HCT116 (cell line): ENCODE measurements around the gene GPR176. TPM values are rescaled to one million over a fixed set of nuclear protein-coding genes. Genes with fewer than 3 reads are reported as not detected.

Experiments
- ATAC-seq: fragments of 200-7000 bp; cut with Tn5 transposase; 2 replicates; pipeline ENCODE4 v1.9.1; 2020; ENCODE audit warnings: mild to moderate bottlenecking, moderate library complexity
- BruUV-seq: library from RNA; stranded (reverse); fragments of 400-500 nt; replicated peaks from 2 replicates; lab custom pipeline; 2021; lab: Mats Ljungman, UMichigan
- CTCF ChIA-PET: fragments of 300-600 bp; sonication (Branson Sonifier 250); formaldehyde crosslinking; loops from one replicate; lab custom pipeline; 2021; ENCODE audit warnings: antibody characterized with exemption; lab: Charles Lee
- POLR2A ChIA-PET: fragments of 300-600, 350-600 bp; sonication (Branson Sonifier 250); formaldehyde crosslinking; loops from one replicate; lab custom pipeline; 2021; ENCODE audit warnings: antibody characterized with exemption; lab: Charles Lee
- RAD21 ChIA-PET, 2 experiments: fragments of 300-600 bp; sonication (Branson Sonifier 250); formaldehyde crosslinking; loops; one replicate each; lab custom pipeline; 2023; ENCODE audit warnings: low total read pairs in 2 of 2; ENCODE audit not compliant: uncharacterized antibody in 2 of 2, unreplicated experiment in 2 of 2, low non-redundant PET in 1 of 2; lab: Charles Lee
- DNase-seq: peaks from one replicate; pipeline ENCODE4 v3.0.0-alpha.2; 2010; ENCODE audit warnings: low read depth, low spot score
- H2AFZ ChIP-seq: fragments of 200-600 bp; shearing (Covaris generic), sonication (generic); 2 replicates; pipeline ENCODE4 v1.6.1; 2017; ENCODE audit warnings: low read depth, mixed run types, mixed read lengths, antibody characterized with exemption, low read length; ENCODE audit not compliant: poor library complexity, severe bottlenecking
- H3K27ac ChIP-seq: 2 replicates; pipeline ENCODE4 v1.5.1; 2012; ENCODE audit warnings: low read depth, low read length
- H3K27me3 ChIP-seq: fragments of 200-600 bp; sonication (generic); 2 replicates; pipeline ENCODE4 v1.6.1; 2016; ENCODE audit warnings: mixed run types, low read length, mixed read lengths; ENCODE audit not compliant: insufficient read depth
- H3K36me3 ChIP-seq, 2 experiments: fragments of 200-500 bp in 1 of 2; fragments of 200-600 bp in 1 of 2; sonication (Bioruptor generic) in 1 of 2; sonication (generic) in 1 of 2; 2 replicates each; pipeline versions ENCODE4 v1.5.1 to v1.6.1; 2014 to 2016; ENCODE audit warnings: low read length in 2 of 2, inconsistent platforms in 1 of 2, mixed read lengths in 1 of 2, mixed run types in 1 of 2; ENCODE audit not compliant: insufficient read depth in 2 of 2, control insufficient read depth in 1 of 2
- H3K4me1 ChIP-seq, 2 experiments: fragments of 200-600 bp in 1 of 2; sonication (generic) in 1 of 2; 2 replicates each; pipeline versions ENCODE4 v1.5.1 to v1.6.1; 2012 to 2017; ENCODE audit warnings: low read length in 2 of 2, inconsistent platforms in 1 of 2, mild to moderate bottlenecking in 1 of 2, mixed read lengths in 1 of 2, mixed run types in 1 of 2, moderate library complexity in 1 of 2; ENCODE audit not compliant: insufficient read depth in 2 of 2, control insufficient read depth in 1 of 2
- H3K4me2 ChIP-seq: fragments of 200-600 bp; sonication (generic); 2 replicates; pipeline ENCODE4 v1.6.1; 2017; ENCODE audit warnings: mixed run types, low read length, mixed read lengths
- H3K4me3 ChIP-seq, 2 experiments: fragments of 200-600 bp in 1 of 2; sonication (generic) in 1 of 2; replicated peaks in 1 of 2; 2 replicates each; pipeline ENCODE4 v1.5.1; 2011 to 2016; ENCODE audit warnings: low read length in 2 of 2, control low read depth in 1 of 2, low read depth in 1 of 2, mild to moderate bottlenecking in 1 of 2, mixed read lengths in 1 of 2, mixed run types in 1 of 2
- H3K79me2 ChIP-seq: fragments of 200-600 bp; sonication (generic); 2 replicates; pipeline ENCODE4 v1.6.1; 2017; ENCODE audit warnings: mild to moderate bottlenecking, mixed run types, low read length, moderate library complexity, mixed read lengths; ENCODE audit not compliant: insufficient read depth
- H3K9ac ChIP-seq: fragments of 200-600 bp; sonication (generic); 2 replicates; pipeline ENCODE4 v1.6.1; 2016; ENCODE audit warnings: low read length, mixed read lengths
- H3K9me2 ChIP-seq: fragments of 200-600 bp; sonication (generic), shearing (Covaris generic); 2 replicates; pipeline ENCODE4 v1.6.1; 2017; ENCODE audit warnings: mixed run types, mild to moderate bottlenecking, moderate library complexity; ENCODE audit not compliant: insufficient read depth
- H3K9me3 ChIP-seq, 2 experiments: fragments of 200-500 bp in 1 of 2; fragments of 200-600 bp in 1 of 2; sonication (Bioruptor generic) in 1 of 2; sonication (generic) in 1 of 2; 2 replicates each; pipeline ENCODE4 v1.6.1; 2014 to 2017; ENCODE audit warnings: low read length in 2 of 2, mixed read lengths in 2 of 2, inconsistent platforms in 1 of 2, low read depth in 1 of 2, mild to moderate bottlenecking in 1 of 2, mixed run types in 1 of 2, moderate library complexity in 1 of 2; ENCODE audit not compliant: control insufficient read depth in 1 of 2, insufficient read depth in 1 of 2
- H4K20me1 ChIP-seq: fragments of 200-600 bp; sonication (generic), shearing (Covaris generic); 2 replicates; pipeline ENCODE4 v1.6.1; 2017; ENCODE audit warnings: mixed run types, mild to moderate bottlenecking, moderate library complexity; ENCODE audit not compliant: insufficient read depth
- CEBPB ChIP-seq: IDR thresholded peaks from 2 replicates; pipeline ENCODE4 v1.6.1; 2012; ENCODE audit warnings: low read depth
- EGR1 ChIP-seq: IDR thresholded peaks from 2 replicates; pipeline ENCODE4 v1.6.1; 2012; ENCODE audit warnings: low read depth
- ELF1 ChIP-seq: IDR thresholded peaks from 2 replicates; pipeline ENCODE4 v1.6.1; 2012; ENCODE audit warnings: low read depth, borderline replicate concordance
- EZH2 ChIP-seq: fragments of 200-600 bp; sonication (generic); IDR thresholded peaks from 2 replicates; pipeline ENCODE4 v1.6.1; 2017; ENCODE audit warnings: antibody characterized with exemption, mixed run types
- EZH2phosphoT487 ChIP-seq: fragments of 200-600 bp; IDR thresholded peaks from 2 replicates; pipeline ENCODE4 v1.6.1; 2018; ENCODE audit warnings: antibody characterized with exemption, borderline replicate concordance
- FOSL1 ChIP-seq: IDR thresholded peaks from 2 replicates; pipeline ENCODE4 v1.6.1; 2012; ENCODE audit warnings: low read depth
- JUND ChIP-seq: IDR thresholded peaks from 2 replicates; pipeline ENCODE4 v1.6.1; 2012
- POLR2A ChIP-seq: IDR thresholded peaks from 2 replicates; pipeline ENCODE4 v1.7.0; 2011; ENCODE audit warnings: borderline replicate concordance; ENCODE audit not compliant: insufficient read depth, insufficient read length; ENCODE audit errors: extremely low read depth
- POLR2AphosphoS5 ChIP-seq: IDR thresholded peaks from 2 replicates; pipeline ENCODE4 v1.6.1; 2011; ENCODE audit warnings: mild to moderate bottlenecking, low read depth, low read length, moderate library complexity
- RAD21 ChIP-seq: IDR thresholded peaks from 2 replicates; pipeline ENCODE4 v1.6.1; 2012; ENCODE audit warnings: low read depth, mild to moderate bottlenecking
- SIN3A ChIP-seq: IDR thresholded peaks from 2 replicates; pipeline ENCODE4 v1.6.1; 2012; ENCODE audit warnings: low read depth
- SP1 ChIP-seq: IDR thresholded peaks from 2 replicates; pipeline ENCODE4 v1.6.1; 2012; ENCODE audit warnings: low read depth
- SRF ChIP-seq: IDR thresholded peaks from 2 replicates; pipeline ENCODE4 v1.6.1; 2012; ENCODE audit warnings: low read depth
- TCF7L2 ChIP-seq: IDR thresholded peaks from 2 replicates; pipeline ENCODE4 v1.7.0; 2011; ENCODE audit warnings: borderline replicate concordance, inconsistent platforms; ENCODE audit not compliant: insufficient read depth, insufficient read length; ENCODE audit errors: extremely low read depth
- YY1 ChIP-seq: IDR thresholded peaks from 2 replicates; pipeline ENCODE4 v1.6.1; 2011; ENCODE audit warnings: low read length, low read depth, moderate library complexity, mild to moderate bottlenecking; ENCODE audit not compliant: insufficient replicate concordance; ENCODE audit errors: extremely low read depth
- ZNF274 ChIP-seq: fragments of 200-500 bp; sonication (Bioruptor generic); IDR thresholded peaks from 2 replicates; pipeline ENCODE4 v1.6.1; 2014; ENCODE audit warnings: mild to moderate bottlenecking, low read depth, low read length, inconsistent platforms
- intact Hi-C: fragments of 100-400 bp; cut with micrococcal nuclease; formaldehyde crosslinking; loops from 2 replicates; pipeline ENCODE4 v1.10.0; 2022
- total RNA-seq: library from RNA; stranded (reverse); gene quantifications from one replicate; pipeline ENCODE4 v1.2.1, GENCODE V29; 2021; ENCODE audit not compliant: unreplicated experiment
- TF ChIP-seq, protein P1 (sequence below): IDR thresholded peaks from 2 replicates; pipeline ENCODE4 v1.6.1; 2012
- TF ChIP-seq, protein P2 (sequence below), 3 experiments: fragments of 200-600 bp in 1 of 3; sonication (generic) in 1 of 3; IDR thresholded peaks in 2 of 3; conservative IDR thresholded peaks in 1 of 3; 2 replicates each; pipeline ENCODE4 v1.5.1; 2012 to 2017; ENCODE audit warnings: low read depth in 2 of 3, low read length in 2 of 3, antibody characterized with exemption in 1 of 3, borderline replicate concordance in 1 of 3, control low read depth in 1 of 3, mild to moderate bottlenecking in 1 of 3, mixed read lengths in 1 of 3, mixed run types in 1 of 3, moderate library complexity in 1 of 3; ENCODE audit not compliant: insufficient read depth in 1 of 3

GPR176 gene
- total RNA-seq, 1 experiment from 2014 or later: 1.7 TPM

DNA sequence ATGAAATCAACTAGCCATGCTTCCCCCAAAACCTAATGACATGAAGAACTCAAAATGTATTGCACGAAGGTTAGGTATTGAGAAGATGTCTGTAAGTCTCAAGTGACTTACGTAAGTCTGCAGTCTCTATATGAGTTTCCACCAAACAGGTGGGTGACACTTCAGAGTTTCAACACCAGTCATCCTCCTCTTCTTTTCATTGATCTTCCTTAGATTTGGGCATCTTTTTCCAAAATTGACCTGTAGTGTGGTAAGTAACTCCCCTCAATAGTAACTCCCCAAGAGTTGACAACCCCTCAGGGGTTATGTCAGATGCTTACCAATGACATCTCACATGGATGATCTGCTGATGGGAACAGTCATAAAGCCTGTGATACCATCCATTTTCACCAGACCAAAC, 46.1 kb downstream of the GPR176 start:
- DNase-seq (no peak), ATAC-seq (no peak)
- H3K27ac ChIP-seq: no peak overlapping the region
- no peak overlapping the region for H3K9ac ChIP-seq
- RAD21 ChIA-PET: no interaction called here
- TF ChIP-seq SIN3A (no peak), TCF7L2 (no peak), EZH2phosphoT487 (no peak)
- H3K79me2 ChIP-seq: no peaks in the 10 kb centered on the region
- no peak overlapping the region for H3K4me3 ChIP-seq
- no peaks in the 10 kb centered on the region for H4K20me1 ChIP-seq
- H2AFZ ChIP-seq: no peak overlapping the region
- H3K36me3 ChIP-seq: no peaks in the 10 kb centered on the region
- CTCF ChIA-PET: interaction anchor here (0.9 to 2.1 kb wide), 3 partner anchors 15 to 248 kb away, joined by 3 to 9 read pairs (median 4); no protein-coding TSS in a partner anchor
- intact Hi-C loops: no loop called here
- no peaks in the 10 kb centered on the region for H3K9me3 ChIP-seq
- H3K27me3 ChIP-seq: no peaks in the 10 kb centered on the region
- no TSS peak for BruUV-seq
- H3K4me2 ChIP-seq: no peak overlapping the region
- POLR2A ChIA-PET: no interaction called here
- H3K4me1 ChIP-seq: no peaks in the 10 kb centered on the region
- no peaks in the 10 kb centered on the region for H3K9me2 ChIP-seq

DNA sequence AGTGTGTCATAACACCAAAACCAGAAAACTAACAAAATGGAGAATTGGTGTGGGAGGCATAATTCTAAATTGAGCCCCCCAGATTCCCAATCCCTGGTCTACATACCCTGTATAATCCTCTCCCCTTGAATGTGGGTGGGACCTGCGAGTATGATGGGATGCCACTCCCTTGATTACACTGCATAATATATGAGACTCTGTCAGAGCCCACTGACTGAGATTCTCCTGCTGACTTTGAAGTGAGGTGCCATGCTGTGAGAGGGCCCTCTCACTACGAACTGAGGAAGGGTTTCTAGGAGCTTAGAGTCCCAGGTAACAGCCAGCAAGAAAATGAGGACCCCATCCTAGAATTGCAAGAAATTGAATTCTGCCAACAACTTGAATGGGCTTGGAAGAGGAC, 49.5 kb downstream of the GPR176 start:
- Histone ChIP-seq H3K36me3 (no peaks in the 10 kb centered on the region), H2AFZ (no peak overlapping the region), H4K20me1 (no peaks in the 10 kb centered on the region), H3K27ac (no peak overlapping the region), H3K4me1 (no peaks in the 10 kb centered on the region), H3K79me2 (no peaks in the 10 kb centered on the region), H3K9ac (no peak overlapping the region), H3K9me2 (no peaks in the 10 kb centered on the region), H3K4me3 (no peak overlapping the region), H3K9me3 (no peaks in the 10 kb centered on the region), H3K4me2 (no peak overlapping the region), H3K27me3 (no peaks in the 10 kb centered on the region)
- ChIA-PET CTCF (no interaction called here), RAD21 (no interaction called here), POLR2A (no interaction called here)
- no TSS peak for BruUV-seq
- intact Hi-C loops: no loop called here
- ATAC-seq: no peak
- DNase-seq: no peak
- TF ChIP-seq RAD21: no peak
- no peak for TF ChIP-seq ELF1
- no peak for TF ChIP-seq SRF
- no peak for TF ChIP-seq SIN3A
- no peak for TF ChIP-seq SP1
- TF ChIP-seq FOSL1: no peak
- TF ChIP-seq EGR1: no peak
- TF ChIP-seq, protein P1, sequence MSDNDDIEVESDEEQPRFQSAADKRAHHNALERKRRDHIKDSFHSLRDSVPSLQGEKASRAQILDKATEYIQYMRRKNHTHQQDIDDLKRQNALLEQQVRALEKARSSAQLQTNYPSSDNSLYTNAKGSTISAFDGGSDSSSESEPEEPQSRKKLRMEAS: no peak
- no peak for TF ChIP-seq POLR2AphosphoS5
- TF ChIP-seq EZH2phosphoT487: no peak
- no peak for TF ChIP-seq JUND
- no peak for TF ChIP-seq ZNF274
- no peak for TF ChIP-seq EZH2
- TF ChIP-seq CEBPB: no peak
- no peak for TF ChIP-seq POLR2A
- no peak for TF ChIP-seq YY1
- TF ChIP-seq, protein P2, sequence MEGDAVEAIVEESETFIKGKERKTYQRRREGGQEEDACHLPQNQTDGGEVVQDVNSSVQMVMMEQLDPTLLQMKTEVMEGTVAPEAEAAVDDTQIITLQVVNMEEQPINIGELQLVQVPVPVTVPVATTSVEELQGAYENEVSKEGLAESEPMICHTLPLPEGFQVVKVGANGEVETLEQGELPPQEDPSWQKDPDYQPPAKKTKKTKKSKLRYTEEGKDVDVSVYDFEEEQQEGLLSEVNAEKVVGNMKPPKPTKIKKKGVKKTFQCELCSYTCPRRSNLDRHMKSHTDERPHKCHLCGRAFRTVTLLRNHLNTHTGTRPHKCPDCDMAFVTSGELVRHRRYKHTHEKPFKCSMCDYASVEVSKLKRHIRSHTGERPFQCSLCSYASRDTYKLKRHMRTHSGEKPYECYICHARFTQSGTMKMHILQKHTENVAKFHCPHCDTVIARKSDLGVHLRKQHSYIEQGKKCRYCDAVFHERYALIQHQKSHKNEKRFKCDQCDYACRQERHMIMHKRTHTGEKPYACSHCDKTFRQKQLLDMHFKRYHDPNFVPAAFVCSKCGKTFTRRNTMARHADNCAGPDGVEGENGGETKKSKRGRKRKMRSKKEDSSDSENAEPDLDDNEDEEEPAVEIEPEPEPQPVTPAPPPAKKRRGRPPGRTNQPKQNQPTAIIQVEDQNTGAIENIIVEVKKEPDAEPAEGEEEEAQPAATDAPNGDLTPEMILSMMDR (IDR thresholded peaks at IDR 0.05 in 2 of 3, conservative IDR thresholded peaks at IDR 0.05 in 1 of 3; ENCODE audit: borderline replicate concordance in 1 of 3, insufficient read depth in 1 of 3, low read depth in 2 of 3, low read length in 2 of 3): no peak
